Naive B cell (primary cell): ENCODE measurements around the gene PTGR1. TPM values are rescaled to one million over a fixed set of nuclear protein-coding genes. Genes with fewer than 3 reads are reported as not detected.
"Not testable (repeated sequence)": the region's sequence is repeated elsewhere in the genome, so short reads cannot be mapped to it uniquely, and the experiment has no call there.

Experiments used
- ATAC-seq, 2 donors: fragments of 150-1000 bp; cut with Tn5 transposase; 2 replicates each; pipeline ENCODE4 v1.10.0; 2021; ENCODE audit warnings: low read depth in 2 of 2, mild to moderate bottlenecking in 2 of 2, moderate library complexity in 2 of 2
- DNase-seq: peaks from one replicate; pipeline ENCODE4 v3.0.0; 2022
- H3K27ac Mint-ChIP-seq, 6 donors: one replicate each; pipeline ENCODE4 v1.8.0; 2020 to 2022; ENCODE audit warnings: mild to moderate bottlenecking in 6 of 6, mixed read lengths in 6 of 6, moderate library complexity in 5 of 6, inconsistent platforms in 2 of 6
- H3K27me3 Mint-ChIP-seq, 3 donors: one replicate each; pipeline ENCODE4 v1.8.0; 2021 to 2022; ENCODE audit warnings: mixed read lengths in 3 of 3, mild to moderate bottlenecking in 1 of 3
- H3K36me3 Mint-ChIP-seq, 2 donors: one replicate each; pipeline ENCODE4 v1.8.0; 2020 to 2022; ENCODE audit warnings: mixed read lengths in 2 of 2, inconsistent platforms in 1 of 2, mild to moderate bottlenecking in 1 of 2
- H3K4me1 Mint-ChIP-seq, 3 donors: one replicate each; pipeline ENCODE4 v1.8.0; 2020 to 2022; ENCODE audit warnings: mixed read lengths in 3 of 3, inconsistent platforms in 1 of 3, mild to moderate bottlenecking in 1 of 3, moderate library complexity in 1 of 3
- H3K4me3 Mint-ChIP-seq, 8 donors: one replicate each; pipeline ENCODE4 v1.8.0; 2020 to 2022; ENCODE audit warnings: mild to moderate bottlenecking in 8 of 8, mixed read lengths in 8 of 8, moderate library complexity in 8 of 8, inconsistent platforms in 2 of 8
- H3K9me3 Mint-ChIP-seq, 7 donors: one replicate each; pipeline ENCODE4 v1.8.0; 2020 to 2022; ENCODE audit warnings: mixed read lengths in 7 of 7, mild to moderate bottlenecking in 5 of 7, inconsistent platforms in 2 of 7, moderate library complexity in 1 of 7
- polyA plus RNA-seq, 6 donors: library from polyadenylated mRNA; unstranded; fragments of 300-500 nt; fragmentation: Illumina TruSeq; gene quantifications; one replicate each; pipeline ENCODE4 v1.2.3, GENCODE V29; 2021; ENCODE audit warnings: low read depth in 6 of 6

The PTGR1 gene
- polyA plus RNA-seq, 6 donors from 2014 or later, result 0.32 TPM; not detected in 5

- Mint-ChIP-seq H3K4me3 (peak overlapping the region in 2 of 8 donors; percentile 11 to 32), H3K27ac (no peak overlapping the region), H3K9me3 (no peaks in the 10 kb centered on the region), H3K4me1 (peaks cover 18 to 25% (median 20%) of the 10 kb centered on the region in 3 donors), H3K36me3 (no peaks in the 10 kb centered on the region), H3K27me3 (peaks cover 41 to 52% (median 50%) of the 10 kb centered on the region in 3 donors)
- no peak for DNase-seq
- ATAC-seq, result no peak
Measured at GRCh38 chr9:111601237-111602018, 2.0 kb upstream of the PTGR1 start.

- DNase-seq (peak; percentile 3), ATAC-seq (no peak)
- H3K36me3 Mint-ChIP-seq, result no peaks in the 10 kb centered on the region
- H3K9me3 Mint-ChIP-seq, result no peaks in the 10 kb centered on the region
- H3K27ac Mint-ChIP-seq, result peak overlapping the region in 1 of 6 donors; percentile 63
- H3K27me3 Mint-ChIP-seq, result peaks cover 35 to 52% (median 50%) of the 10 kb centered on the region in 3 donors
- H3K4me3 Mint-ChIP-seq, result peak overlapping the region; percentile 37 to 91 (median 89)
- H3K4me1 Mint-ChIP-seq, result peaks cover 18 to 25% (median 20%) of the 10 kb centered on the region in 3 donors
Measured at GRCh38 chr9:111599955-111600343, 502 bp upstream of the PTGR1 start.

GRCh38 chr9:111598733-111599091, 735 bp downstream of the PTGR1 start:
- peaks cover 35 to 51% (median 49%) of the 10 kb centered on the region in 3 donors for H3K27me3 Mint-ChIP-seq
- H3K4me3 Mint-ChIP-seq, result peak overlapping the region; percentile 84 to 94 (median 90)
- peak; percentile 18 to 24 for ATAC-seq

GRCh38 chr9:111597852-111598732, 1.4 kb downstream of the PTGR1 start:
- peak overlapping the region; percentile 84 to 94 (median 90) for H3K4me3 Mint-ChIP-seq
- H3K27me3 Mint-ChIP-seq, result peaks cover 35 to 47% (median 46%) of the 10 kb centered on the region in 3 donors
- no peaks in the 10 kb centered on the region for H3K36me3 Mint-ChIP-seq
- H3K4me1 Mint-ChIP-seq, result peaks cover 18 to 25% (median 20%) of the 10 kb centered on the region in 3 donors
- ATAC-seq, result peak; percentile 70
- H3K27ac Mint-ChIP-seq, result peak overlapping the region in 3 of 6 donors; percentile 6 to 80 (median 11)
- H3K9me3 Mint-ChIP-seq, result no peaks in the 10 kb centered on the region
- peak; percentile 38 for DNase-seq

More at GRCh38 chr9:111598733-111599091, 735 bp downstream of the PTGR1 start:
- Mint-ChIP-seq H3K4me1 (peaks cover 18 to 25% (median 20%) of the 10 kb centered on the region in 3 donors), H3K9me3 (no peaks in the 10 kb centered on the region), H3K27ac (peak overlapping the region in 4 of 6 donors; percentile 6 to 82 (median 46)), H3K36me3 (no peaks in the 10 kb centered on the region)
- peak; percentile 2 for DNase-seq

DNA sequence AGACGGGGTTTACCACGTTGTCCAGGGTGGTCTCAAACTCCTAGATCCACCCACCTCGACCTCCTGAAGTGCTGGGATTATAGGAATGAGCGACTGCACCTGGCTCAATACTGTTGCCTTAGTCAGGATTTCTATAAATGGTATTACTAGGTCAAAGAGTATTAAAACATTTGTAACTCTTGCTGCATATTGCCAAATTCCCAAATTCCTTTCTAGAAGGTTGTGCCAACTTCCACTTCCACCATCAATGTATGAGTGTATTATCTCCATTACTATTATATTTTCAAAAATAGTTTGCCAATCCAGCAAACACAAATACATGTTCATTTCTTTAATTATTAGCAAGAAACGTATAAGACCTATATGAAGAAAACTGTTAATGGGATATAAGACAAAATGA, 10.6 kb downstream of the PTGR1 start:
- H3K9me3 Mint-ChIP-seq, result peaks cover 0 to 4% (median 0%) of the 10 kb centered on the region in 7 donors
- no peak for DNase-seq
- ATAC-seq, result no peak
- H3K36me3 Mint-ChIP-seq, result no peaks in the 10 kb centered on the region
- H3K27ac Mint-ChIP-seq, result no peak overlapping the region
- H3K4me3 Mint-ChIP-seq, result no peak overlapping the region
- no peaks in the 10 kb centered on the region for H3K4me1 Mint-ChIP-seq
- peaks cover 5 to 12% (median 8%) of the 10 kb centered on the region in 3 donors for H3K27me3 Mint-ChIP-seq

DNA sequence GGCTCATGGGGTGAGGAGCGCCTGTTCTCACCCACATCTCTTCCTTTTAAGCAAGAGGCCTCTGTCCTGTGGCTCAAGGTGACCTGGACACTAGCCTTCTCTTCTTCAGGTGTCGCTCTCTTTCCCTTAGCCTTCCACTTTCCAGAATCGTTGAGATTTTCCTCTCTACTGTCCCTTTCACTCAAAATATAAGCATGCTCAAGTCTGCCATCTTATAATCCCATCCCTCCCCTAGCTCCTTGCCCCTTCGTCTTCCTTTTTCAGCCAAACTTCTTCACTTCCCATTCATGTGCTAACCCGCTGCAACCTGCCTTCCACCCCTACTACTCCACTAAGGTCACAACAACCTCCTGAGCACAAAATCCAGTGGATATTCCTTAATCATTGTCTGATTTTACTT, 13.1 kb downstream of the PTGR1 start:
- H3K4me3 Mint-ChIP-seq, result no peak overlapping the region
- H3K36me3 Mint-ChIP-seq, result no peaks in the 10 kb centered on the region
- H3K27ac Mint-ChIP-seq, result no peak overlapping the region
- H3K9me3 Mint-ChIP-seq, result peaks cover 0 to 4% (median 0%) of the 10 kb centered on the region in 7 donors
- no peaks in the 10 kb centered on the region for H3K4me1 Mint-ChIP-seq
- ATAC-seq (no peak), DNase-seq (no peak)
- peaks cover 5 to 12% (median 8%) of the 10 kb centered on the region in 3 donors for H3K27me3 Mint-ChIP-seq

- Mint-ChIP-seq H3K4me1 (no peaks in the 10 kb centered on the region), H3K27me3 (peaks cover 7 to 15% (median 12%) of the 10 kb centered on the region in 3 donors), H3K36me3 (no peaks in the 10 kb centered on the region), H3K4me3 (no peak overlapping the region), H3K9me3 (peaks cover 0 to 4% (median 0%) of the 10 kb centered on the region in 7 donors), H3K27ac (no peak overlapping the region)
- no peak for ATAC-seq
- DNase-seq, result no peak
Measured at GRCh38 chr9:111582888-111583287, 16.6 kb downstream of the PTGR1 start.

- Mint-ChIP-seq H3K27me3 (peaks cover 8 to 25% (median 25%) of the 10 kb centered on the region in 3 donors), H3K4me3 (no peak overlapping the region), H3K27ac (no peak overlapping the region), H3K36me3 (peaks cover 14 to 16% of the 10 kb centered on the region in 2 donors), H3K4me1 (no peaks in the 10 kb centered on the region), H3K9me3 (peaks cover 12 to 27% (median 23%) of the 10 kb centered on the region in 7 donors)
- no peak for DNase-seq
- no peak for ATAC-seq
Measured at GRCh38 chr9:111572950-111573604, 26.4 kb downstream of the PTGR1 start.

- Mint-ChIP-seq H3K27me3 (peaks cover 8 to 18% (median 9%) of the 10 kb centered on the region in 3 donors), H3K36me3 (peaks cover 14 to 25% of the 10 kb centered on the region in 2 donors), H3K9me3 (peaks cover 17 to 51% (median 37%) of the 10 kb centered on the region in 7 donors)
- not testable (repeated sequence) for H3K27ac Mint-ChIP-seq, DNase-seq, H3K4me1 Mint-ChIP-seq, ATAC-seq, H3K4me3 Mint-ChIP-seq
Measured at GRCh38 chr9:111568127-111568526, 31.3 kb downstream of the PTGR1 start.

GRCh38 chr9:111566234-111566633, 33.2 kb downstream of the PTGR1 start:
- no peaks in the 10 kb centered on the region for H3K4me1 Mint-ChIP-seq

GRCh38 chr9:111561165-111561719, 38.2 kb downstream of the PTGR1 start:
- DNase-seq, result no peak
- Mint-ChIP-seq H3K9me3 (peaks cover 1 to 31% (median 20%) of the 10 kb centered on the region in 7 donors), H3K36me3 (peaks cover 0 to 23% of the 10 kb centered on the region in 2 donors)

More at GRCh38 chr9:111566234-111566633, 33.2 kb downstream of the PTGR1 start:
- no peak overlapping the region for H3K27ac Mint-ChIP-seq
- no peak overlapping the region for H3K4me3 Mint-ChIP-seq
- no peak for DNase-seq
- H3K9me3 Mint-ChIP-seq, result peaks cover 17 to 57% (median 37%) of the 10 kb centered on the region in 7 donors
- no peak for ATAC-seq
- H3K36me3 Mint-ChIP-seq, result peaks cover 14 to 25% of the 10 kb centered on the region in 2 donors
- H3K27me3 Mint-ChIP-seq, result peaks cover 8 to 18% (median 9%) of the 10 kb centered on the region in 3 donors

GRCh38 chr9:111559000-111559610, 40.3 kb downstream of the PTGR1 start:
- Mint-ChIP-seq H3K4me1 (no peaks in the 10 kb centered on the region), H3K4me3 (no peak overlapping the region), H3K27me3 (peaks cover 0 to 10% (median 4%) of the 10 kb centered on the region in 3 donors), H3K36me3 (peaks cover 13 to 41% of the 10 kb centered on the region in 2 donors), H3K27ac (no peak overlapping the region), H3K9me3 (peaks cover 3 to 46% (median 35%) of the 10 kb centered on the region in 7 donors)
- no peak for DNase-seq
- ATAC-seq, result no peak

More at GRCh38 chr9:111561165-111561719, 38.2 kb downstream of the PTGR1 start:
- Mint-ChIP-seq H3K4me3 (no peak overlapping the region), H3K4me1 (no peaks in the 10 kb centered on the region), H3K27ac (no peak overlapping the region), H3K27me3 (peaks cover 0 to 10% (median 4%) of the 10 kb centered on the region in 3 donors)
- ATAC-seq, result no peak
